RWPE1 (cell line): Measurements from ENCODE around the gene PIP5K1C.

Source experiments
- CTCF ChIA-PET: fragments of 350-600 bp; sonication (Branson Sonifier 250); formaldehyde crosslinking; extraction: SDS; loops from one replicate; lab custom pipeline; 2021; lab: Yijun Ruan, JAX
- POLR2A ChIA-PET: fragments of 400-600 bp; formaldehyde crosslinking; extraction: SDS; loops from one replicate; lab custom pipeline; 2020; ENCODE audit warnings: antibody characterized with exemption; ENCODE audit not compliant: low non-redundant PET; lab: Yijun Ruan, JAX
- DNase-seq: peaks from one replicate; pipeline ENCODE4 v3.0.0; 2012; ENCODE audit warnings: low spot score
- H3K27ac ChIP-seq: fragments of 450-650 bp; 2 replicates; pipeline ENCODE4 v1.5.1; 2017
- TF ChIP-seq, protein P1 (sequence below): fragments of 450-650 bp; conservative IDR thresholded peaks from 2 replicates; pipeline ENCODE4 v1.5.1; 2017; ENCODE audit warnings: low read depth, mild to moderate bottlenecking

PIP5K1C gene

GRCh38 chr19:3611841-3612240 is 88.4 kb downstream of the PIP5K1C start:
- DNase-seq: no peak
- no peak overlapping the region for H3K27ac ChIP-seq
- TF ChIP-seq, protein P1, sequence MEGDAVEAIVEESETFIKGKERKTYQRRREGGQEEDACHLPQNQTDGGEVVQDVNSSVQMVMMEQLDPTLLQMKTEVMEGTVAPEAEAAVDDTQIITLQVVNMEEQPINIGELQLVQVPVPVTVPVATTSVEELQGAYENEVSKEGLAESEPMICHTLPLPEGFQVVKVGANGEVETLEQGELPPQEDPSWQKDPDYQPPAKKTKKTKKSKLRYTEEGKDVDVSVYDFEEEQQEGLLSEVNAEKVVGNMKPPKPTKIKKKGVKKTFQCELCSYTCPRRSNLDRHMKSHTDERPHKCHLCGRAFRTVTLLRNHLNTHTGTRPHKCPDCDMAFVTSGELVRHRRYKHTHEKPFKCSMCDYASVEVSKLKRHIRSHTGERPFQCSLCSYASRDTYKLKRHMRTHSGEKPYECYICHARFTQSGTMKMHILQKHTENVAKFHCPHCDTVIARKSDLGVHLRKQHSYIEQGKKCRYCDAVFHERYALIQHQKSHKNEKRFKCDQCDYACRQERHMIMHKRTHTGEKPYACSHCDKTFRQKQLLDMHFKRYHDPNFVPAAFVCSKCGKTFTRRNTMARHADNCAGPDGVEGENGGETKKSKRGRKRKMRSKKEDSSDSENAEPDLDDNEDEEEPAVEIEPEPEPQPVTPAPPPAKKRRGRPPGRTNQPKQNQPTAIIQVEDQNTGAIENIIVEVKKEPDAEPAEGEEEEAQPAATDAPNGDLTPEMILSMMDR: no peak
- ChIA-PET POLR2A (no interaction called here), CTCF (no interaction called here)

DNA sequence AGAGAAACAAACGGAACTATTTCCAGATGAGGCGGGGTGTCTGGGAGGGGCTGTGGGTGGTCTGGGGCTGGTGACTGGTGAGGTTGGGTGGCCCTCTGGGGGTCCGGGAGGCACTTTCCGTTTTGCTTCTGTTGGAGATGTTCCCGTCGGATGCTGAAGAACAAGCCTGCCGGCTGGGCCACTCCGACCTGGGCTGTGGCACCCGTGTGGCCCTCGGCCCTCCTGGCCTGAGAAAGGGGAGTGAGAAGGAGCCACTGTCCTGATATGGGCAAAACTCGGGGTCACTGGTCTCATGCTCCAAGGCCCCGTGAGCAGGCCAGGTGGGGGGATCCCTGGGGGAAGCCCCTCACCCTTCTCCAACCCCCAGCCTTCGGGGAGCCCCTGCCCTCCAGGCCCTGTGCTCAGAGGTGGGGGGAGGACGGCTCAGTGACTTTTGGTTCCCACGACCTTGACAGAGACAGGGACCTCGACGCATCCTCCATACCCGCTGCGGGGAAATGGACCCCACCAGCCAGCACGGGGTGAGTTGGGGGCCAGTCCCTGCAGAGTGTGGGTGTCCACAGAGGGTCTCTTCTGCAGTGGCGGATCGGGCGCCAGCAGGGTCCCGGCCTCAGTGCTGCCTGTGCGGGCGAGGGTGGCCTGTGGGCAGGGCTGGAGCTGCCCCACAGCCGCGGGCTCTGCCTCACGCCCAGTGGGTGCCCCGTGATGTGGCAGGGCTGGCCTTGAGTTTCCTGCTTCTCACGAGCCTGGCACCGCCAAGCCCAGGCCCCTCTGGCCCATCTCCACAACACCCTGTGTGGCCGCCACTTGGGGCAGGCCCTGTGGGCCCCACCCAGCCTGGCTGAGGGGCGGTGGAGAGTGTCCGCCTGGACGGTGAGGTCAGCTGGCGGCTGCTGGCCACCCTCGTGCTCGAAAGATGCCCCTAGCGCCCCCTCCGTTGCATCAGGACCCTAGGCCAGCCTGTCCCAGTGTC is 89.2 kb downstream of the PIP5K1C start:
- TF ChIP-seq, protein P1: no peak
- peak overlapping the region; percentile 11; the same call in 1 of the 2 replicates for H3K27ac ChIP-seq
- CTCF ChIA-PET: interaction anchor here (0.6 kb wide), 1 partner anchor 14 kb away, joined by 4 read pairs; no protein-coding TSS in a partner anchor
- POLR2A ChIA-PET: no interaction called here
- DNase-seq: no peak

GRCh38 chr19:3609779-3610719 is 90.2 kb downstream of the PIP5K1C start:
- ChIA-PET CTCF (interaction anchor here (0.6 kb wide), 1 partner anchor 13 kb away, joined by 4 read pairs; no protein-coding TSS in a partner anchor), POLR2A (no interaction called here)
- no peak for DNase-seq
- peak overlapping the region; percentile 11; the same call in 1 of the 2 replicates for H3K27ac ChIP-seq
- TF ChIP-seq, protein P1: no peak

DNA sequence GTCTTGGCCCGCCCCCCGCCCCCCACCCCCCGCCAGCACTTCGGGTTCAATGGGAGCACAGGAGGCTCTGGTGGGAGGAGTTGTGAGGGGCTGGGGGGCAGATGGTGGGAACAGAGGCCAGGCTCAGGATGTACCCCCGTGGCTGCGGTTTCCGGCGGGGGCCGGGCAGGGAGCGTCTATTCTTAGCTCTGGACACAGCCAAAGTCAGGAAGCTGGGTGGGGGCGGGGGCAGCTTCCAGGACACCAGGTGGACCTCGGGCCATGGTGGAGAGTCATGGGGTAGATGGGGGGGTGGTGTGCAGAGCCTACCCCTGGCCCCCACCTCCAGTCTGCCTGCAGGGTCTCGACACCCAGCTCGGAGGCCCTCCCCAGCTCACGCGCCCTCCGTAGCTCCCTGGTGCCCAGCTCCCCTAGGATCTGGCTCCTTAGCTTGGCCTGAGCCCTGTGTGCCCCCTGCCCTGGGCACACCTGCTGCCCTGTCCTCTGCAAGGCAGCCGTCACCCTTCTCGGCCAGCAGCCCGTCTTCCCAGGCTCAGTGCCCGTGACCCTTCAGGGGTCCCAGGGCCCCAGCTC is 91.4 kb downstream of the PIP5K1C start:
- ChIA-PET CTCF (no interaction called here), POLR2A (interaction anchor here (0.5 to 0.6 kb wide), 2 partner anchors 71 to 933 kb away, joined by 4 read pairs; no protein-coding TSS in a partner anchor)
- TF ChIP-seq, protein P1: no peak
- no peak overlapping the region for H3K27ac ChIP-seq
- no peak for DNase-seq

DNA sequence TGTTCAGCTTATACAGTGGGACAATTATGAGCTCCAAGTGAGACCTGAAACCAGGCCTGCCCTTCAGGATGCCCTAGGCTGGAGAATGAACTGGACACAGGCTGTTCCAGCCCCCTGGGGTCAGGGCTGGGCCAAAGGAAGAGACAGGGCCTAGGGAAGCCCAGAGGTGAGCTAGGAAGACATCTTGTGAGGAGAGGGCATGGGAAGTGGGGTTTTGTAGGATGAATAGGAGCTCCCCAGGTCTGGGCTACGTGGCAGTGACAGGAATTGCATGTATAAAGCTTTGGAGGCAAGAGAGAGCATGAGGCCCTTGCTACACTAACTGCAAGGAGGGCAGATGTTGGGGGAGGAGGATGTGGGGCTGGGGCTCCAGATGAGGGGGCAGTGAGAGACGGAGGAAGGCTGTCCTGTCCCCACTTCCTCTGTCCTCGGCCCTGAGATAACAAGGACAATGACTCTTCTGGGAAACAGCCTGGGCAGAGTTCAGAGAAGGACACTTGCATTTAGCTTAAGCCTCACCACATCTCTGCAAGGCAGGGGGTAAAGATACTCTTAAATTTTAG is 92.1 kb downstream of the PIP5K1C start:
- DNase-seq: no peak
- ChIA-PET CTCF (interaction anchor here (0.6 kb wide), 1 partner anchor 303 kb away, joined by 3 read pairs; no protein-coding TSS in a partner anchor), POLR2A (interaction anchor here (0.6 kb wide), 1 partner anchor 70 kb away, joined by 4 read pairs; no protein-coding TSS in a partner anchor)
- TF ChIP-seq, protein P1: no peak
- H3K27ac ChIP-seq: no peak overlapping the region
